Activated naive CD8-positive, alpha-beta T cell treated with anti-CD3 and anti-CD28 coated beads, Interleukin-2, amount 50 U/mL, for 16 hours (primary cell): ENCODE data around the gene MYLK.
"Not testable (repeated sequence)": the region's sequence is repeated elsewhere in the genome, so short reads cannot be mapped to it uniquely, and the experiment has no call there.

Source experiments
- DNase-seq: peaks from one replicate; pipeline ENCODE4 v3.0.0-alpha.2; 2020; ENCODE audit warnings: low read depth, low spot score

The MYLK gene

DNA sequence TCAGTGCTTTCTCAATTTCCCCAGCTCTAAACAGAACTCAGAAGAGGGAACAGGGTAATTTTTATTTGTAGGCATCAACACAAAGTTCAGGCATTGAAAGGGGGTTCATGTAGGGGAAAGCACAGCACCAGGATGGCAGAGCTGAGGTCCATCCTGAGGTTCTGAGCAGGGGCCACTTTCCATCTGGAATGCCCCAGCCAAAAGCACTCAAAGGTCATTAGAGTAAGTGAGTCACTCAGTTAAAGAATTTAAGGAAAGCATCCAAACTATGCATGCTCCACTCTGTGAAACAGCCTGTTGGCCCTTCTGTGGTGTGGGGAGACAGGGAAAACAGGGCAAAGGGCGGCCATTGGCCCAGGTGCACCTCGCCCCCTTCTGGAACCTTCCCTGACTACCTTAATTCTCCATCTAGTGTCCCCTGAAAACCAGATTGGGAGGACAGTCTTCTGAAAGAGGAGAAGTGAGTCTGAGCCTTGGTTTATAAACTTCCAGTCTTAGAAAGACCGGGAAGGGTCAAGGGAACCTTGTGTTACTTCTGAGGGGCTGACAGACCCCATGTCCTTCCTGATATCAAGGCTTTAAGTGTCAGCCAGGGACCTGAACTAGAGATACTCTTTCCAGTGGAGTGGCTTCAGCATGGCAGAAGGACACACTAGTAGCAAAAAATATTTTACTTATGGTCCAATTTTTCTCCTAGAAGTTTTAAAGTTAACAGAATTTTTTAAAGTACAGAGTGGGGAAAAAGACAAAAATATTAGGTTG lies 133.3 kb downstream of the MYLK start:
- no peak for DNase-seq

DNA sequence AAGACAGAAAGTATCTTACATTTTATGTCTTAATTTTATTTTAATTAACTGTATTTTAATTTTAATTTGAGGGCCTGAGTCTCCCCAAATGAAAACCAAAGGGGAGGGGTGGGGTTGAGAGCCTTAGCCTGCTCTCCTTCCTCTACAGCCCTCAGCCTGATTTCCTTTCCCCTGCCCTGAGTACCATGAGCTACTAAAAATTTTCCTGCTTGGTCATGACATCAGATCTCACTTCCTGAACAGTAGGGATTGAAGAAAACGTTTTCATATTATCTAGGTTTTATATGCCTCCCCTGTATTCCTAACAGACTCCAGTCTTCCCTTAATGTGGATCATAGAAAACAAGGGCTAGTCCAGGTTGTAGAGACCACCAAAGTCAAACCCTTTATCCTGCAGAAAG lies 133.9 kb downstream of the MYLK start:
- DNase-seq, result no peak

DNA sequence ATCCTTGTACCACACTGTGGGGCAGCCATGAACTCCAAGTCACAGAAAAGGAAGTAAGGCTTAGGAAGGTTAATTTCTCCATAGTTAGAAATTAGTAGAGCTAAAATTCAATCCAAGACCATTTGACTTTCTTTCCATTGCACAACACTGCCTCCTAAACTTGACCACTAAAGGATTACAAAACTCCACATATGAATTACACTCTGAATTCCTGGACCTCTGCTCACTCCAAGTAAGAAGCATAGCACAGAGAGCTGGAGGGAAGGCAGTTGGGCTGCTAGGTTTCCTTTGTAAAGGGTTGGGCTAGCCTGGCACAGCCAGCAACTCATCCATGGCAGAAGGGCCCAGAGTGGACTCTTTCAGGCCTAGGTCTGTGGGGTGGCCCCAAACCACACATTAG lies 134.4 kb downstream of the MYLK start:
- DNase-seq, result no peak

DNA sequence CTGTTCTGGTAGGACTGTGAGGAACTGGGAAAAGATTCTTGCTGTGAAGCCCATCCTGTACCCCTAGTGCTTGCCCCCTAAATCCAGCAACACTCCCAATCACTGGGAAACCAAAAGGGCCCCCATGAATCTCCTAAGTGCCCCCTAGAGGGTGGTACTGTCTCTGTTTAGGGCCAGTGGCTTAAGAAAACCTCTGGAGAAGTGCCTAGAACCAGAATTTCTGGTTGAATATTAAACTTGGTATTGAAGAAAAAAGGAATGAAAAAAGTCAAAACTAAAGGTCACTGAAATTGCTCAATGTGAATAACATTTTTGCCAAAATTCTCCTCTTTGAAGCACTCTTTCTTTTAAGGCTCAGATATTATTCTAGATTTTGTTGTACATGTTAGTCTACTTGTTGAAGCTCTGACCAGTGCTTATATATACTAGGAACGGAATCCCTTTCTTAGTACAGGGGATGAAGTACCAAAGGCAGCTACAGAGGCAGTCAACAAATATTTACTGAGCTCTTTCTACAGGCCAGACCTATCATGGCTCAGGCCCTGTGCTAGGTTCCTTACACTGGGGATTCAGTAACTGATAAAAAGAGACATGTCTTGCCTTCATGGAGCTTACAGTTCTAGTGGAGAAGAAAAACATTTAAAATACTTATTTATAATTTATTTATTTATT lies 138.8 kb downstream of the MYLK start:
- no peak for DNase-seq

DNA sequence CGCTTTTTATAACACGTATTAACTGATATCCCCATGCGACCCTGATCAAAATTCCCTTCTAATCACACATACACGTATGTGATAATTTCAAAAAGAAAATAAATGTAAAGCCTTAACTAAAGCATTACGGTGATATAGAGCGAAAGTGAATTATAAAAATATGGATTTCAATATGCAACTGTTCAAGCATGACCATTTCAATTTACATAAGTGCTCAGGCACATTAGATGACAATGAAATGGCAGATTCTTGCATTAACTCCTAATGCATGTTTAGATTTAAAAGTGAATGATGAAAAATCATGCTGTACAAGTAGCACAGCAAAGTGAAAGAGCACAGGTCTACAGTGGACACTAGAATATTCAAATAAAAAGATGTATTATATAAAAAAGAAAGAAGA lies 140.1 kb downstream of the MYLK start:
- DNase-seq, result no peak

GRCh38 chr3:123743121-123743520 lies 141.0 kb downstream of the MYLK start:
- no peak for DNase-seq

DNA sequence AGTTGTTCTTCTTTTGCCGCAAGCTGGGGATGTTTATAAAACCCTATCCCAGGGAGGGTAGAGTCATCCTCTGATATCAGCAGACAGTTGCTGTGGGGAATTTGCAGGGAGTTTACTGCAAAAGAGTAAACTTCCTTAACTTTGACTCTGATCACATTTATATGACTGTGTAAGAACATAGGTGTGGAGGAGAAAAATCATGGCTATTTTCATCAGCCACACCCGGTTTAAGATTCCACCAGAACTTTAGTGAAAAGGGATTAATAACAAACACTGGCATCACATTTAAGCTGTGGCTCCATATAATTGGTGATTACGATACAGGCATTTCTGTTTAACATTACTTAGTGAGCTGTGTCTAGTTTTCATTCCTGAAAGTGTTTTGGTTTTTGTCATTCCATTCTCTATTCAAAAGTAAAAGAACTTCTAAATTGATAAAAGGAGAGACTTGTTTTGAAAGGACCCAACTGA lies 143.1 kb downstream of the MYLK start:
- no peak for DNase-seq

- no peak for DNase-seq
These were observed 143.7 kb downstream of the MYLK start for GRCh38 chr3:123740391-123740822.

DNA sequence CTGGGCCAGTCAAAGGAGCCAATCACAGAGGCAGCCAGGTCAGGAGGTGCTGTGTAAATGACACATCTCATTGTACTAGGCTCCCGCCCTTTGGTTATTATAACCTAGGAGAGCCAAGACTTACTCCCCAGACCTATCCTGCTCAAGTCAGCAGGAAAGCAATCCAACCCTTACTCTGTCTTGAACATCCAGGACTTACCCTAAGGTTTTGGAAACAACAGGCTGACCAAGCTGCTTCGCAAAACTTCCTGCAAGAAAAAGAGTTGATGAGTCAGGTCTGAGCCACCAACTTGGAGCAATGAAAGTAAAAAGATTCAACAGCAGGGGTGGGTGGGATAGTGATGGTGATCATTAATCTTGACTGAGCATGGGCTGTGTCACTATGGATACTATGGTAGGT lies 144.4 kb downstream of the MYLK start:
- no peak for DNase-seq

- no peak for DNase-seq
These were observed 145.0 kb downstream of the MYLK start for GRCh38 chr3:123739106-123739505.

DNA sequence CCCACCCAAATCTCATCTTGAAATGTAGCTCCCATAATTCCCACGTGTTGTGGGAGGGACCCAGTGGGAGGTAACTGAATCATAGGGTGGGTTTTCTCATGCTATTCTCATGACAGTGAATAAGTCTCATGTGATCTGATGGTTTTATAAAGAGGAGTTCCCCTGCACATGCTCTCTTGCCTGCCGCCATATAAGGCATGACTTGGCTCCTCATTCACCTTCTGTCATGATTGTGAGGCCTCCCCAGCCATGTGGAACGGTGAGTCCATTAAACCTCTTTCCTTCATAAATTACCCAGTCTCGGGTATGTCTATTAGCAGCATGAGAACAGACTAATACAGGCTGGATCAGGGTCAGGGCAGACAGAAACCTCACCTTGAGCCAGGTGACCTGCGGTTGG lies 145.6 kb downstream of the MYLK start:
- not testable (repeated sequence) for DNase-seq

- no peak for DNase-seq
These were observed 147.0 kb downstream of the MYLK start for GRCh38 chr3:123737168-123737567.

- DNase-seq, result no peak
These were observed 148.7 kb downstream of the MYLK start for GRCh38 chr3:123735456-123735855.

- DNase-seq, result no peak
These were observed 149.6 kb downstream of the MYLK start for GRCh38 chr3:123734527-123734902.

DNA sequence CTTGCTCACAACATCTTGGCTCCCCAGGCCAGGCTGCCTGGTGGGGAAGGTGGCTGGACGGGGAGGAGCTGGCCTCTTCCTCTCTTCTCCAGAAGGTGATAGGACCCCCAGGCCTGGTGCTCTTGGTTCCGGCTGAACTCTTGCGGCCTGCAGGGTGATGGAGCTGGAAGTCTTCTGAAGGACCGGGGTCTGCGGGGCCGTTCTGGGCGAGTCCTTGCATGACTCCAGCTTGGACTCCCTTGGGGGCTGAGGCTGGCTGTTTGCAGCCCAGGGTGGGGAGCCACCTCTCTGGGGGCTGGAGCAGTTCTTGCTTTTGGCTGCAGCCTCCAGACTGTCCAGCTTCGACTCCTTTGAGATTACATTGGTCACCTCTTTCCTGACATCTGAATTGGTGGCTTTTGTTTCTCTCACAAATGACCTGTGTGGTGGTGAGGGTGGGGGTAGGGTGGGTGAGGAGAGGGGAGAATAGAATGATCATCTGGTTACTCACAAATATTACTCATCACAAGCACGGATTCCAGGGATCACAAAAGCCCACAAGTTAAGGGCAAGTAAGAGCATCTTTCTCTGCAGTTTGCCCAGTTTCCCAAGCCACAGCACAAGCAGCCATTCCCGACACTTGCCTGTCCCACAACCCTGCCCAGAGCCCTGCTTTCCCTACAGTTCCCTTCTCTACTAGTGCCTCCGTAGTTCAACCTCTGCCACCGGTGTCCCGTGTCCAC lies 150.2 kb downstream of the MYLK start:
- DNase-seq, result no peak

- DNase-seq, result no peak
These were observed 150.8 kb downstream of the MYLK start for GRCh38 chr3:123733341-123733740.

DNA sequence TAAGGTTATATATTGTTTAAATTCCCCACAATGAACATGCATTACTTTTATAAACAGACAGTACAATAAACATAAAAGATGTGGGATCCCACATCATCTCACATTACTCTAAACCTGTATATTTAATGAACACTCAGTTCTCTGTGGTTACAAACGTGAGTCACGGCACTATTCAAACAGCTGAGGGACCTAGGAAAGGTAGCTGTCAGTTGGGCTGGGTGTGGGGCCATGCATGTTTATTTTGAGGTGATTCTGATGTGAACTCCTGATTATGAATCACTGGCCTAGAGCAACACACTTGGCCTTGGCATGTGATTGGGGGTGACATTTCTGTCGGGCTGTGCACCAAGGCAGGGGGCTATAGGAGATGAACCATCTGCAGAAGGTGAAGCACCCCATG lies 151.7 kb downstream of the MYLK start:
- DNase-seq, result no peak

GRCh38 chr3:123730829-123731228 lies 153.3 kb downstream of the MYLK start:
- DNase-seq, result no peak

DNA sequence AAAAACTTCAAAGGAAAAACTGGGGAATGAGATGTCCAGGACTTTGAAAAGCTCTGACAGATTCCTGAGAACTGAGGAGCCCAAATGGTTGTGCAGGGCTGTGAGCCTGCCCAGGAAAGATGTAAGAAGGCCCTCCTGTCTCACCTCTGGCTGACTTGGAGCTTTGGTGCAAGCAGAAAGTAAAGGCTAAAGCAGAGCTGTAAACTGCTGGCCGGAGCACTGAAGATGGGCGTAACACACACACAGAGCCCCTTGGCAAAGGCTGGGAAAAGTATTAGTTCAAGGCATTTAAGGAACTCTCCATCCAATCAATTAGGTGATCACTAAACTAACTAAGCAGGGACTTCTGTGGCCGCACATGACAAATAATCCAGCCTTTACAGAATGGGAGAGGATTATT lies 155.1 kb downstream of the MYLK start:
- DNase-seq, result no peak

- no peak for DNase-seq
These were observed 156.1 kb downstream of the MYLK start for GRCh38 chr3:123728014-123728413.

DNA sequence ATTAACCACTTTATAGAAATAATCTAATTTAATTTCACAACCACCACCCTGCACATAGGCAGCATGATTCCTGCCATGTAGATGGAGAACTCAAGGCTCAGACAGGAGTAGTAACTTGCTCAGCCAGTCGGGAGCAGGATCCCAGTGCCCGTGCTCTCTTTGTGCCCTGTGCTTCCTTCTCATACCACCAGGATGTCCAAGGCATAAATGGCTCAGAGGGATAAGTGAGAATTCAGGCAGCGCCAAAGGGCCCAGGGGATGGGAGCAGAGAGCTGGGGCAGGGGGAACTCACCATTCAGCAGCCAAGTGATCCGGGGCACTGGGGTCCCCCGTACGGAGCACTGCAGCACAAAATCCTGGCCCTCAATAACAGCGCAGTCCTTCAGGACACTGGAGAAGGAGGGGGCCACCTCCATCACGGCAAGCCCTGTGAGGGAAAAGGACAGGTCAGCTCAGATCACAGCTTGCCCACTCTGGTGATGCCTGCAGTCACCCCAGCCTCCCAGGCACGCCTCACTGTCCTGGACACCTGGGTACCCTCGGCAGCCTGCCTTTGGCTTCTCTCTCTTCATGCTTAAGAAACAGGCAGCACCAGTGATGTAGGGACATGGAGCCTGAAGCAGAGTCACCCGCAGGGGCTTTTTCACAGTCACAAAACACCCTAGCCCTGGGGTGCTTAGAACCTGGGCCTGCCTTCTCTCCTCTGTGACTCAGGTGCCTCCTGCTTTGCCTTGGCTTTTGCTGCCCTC lies 158.3 kb downstream of the MYLK start:
- no peak for DNase-seq

DNA sequence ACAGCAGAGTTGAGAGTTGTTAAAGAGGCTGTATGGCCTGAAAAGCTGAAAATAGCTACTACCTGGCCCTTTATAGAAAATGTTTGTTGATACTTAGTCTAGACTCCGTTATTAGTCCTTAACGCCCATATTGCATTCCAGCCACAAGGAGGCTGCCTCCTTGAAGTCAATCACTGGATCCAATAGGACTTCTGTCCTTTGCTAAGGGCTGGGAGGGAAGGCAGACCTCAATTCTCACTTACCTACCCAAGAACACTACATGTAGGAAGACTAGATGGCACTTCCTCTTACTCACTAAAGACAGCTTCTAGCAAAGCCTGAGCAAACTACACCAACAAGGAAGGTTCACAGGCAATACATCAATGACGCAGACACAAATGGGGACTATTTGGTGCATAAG lies 159.8 kb downstream of the MYLK start:
- no peak for DNase-seq
